CD4-positive, alpha-beta T cell treated with Interleukin-6 for 4 hours (primary cell): Measurements from ENCODE around the gene E2F4.

Experiments used
- DNase-seq: peaks from one replicate; pipeline ENCODE4 v3.0.0-alpha.2; 2020; ENCODE audit warnings: mixed read lengths

The E2F4 gene

GRCh38 chr16:67174706-67175231 is 17.2 kb upstream of the E2F4 start:
- no peak for DNase-seq

- no peak for DNase-seq
Measured at GRCh38 chr16:67176662-67177061, 15.3 kb upstream of the E2F4 start.

GRCh38 chr16:67177743-67178699 is 13.9 kb upstream of the E2F4 start:
- DNase-seq = peak; percentile 73

GRCh38 chr16:67179421-67180080 is 12.4 kb upstream of the E2F4 start:
- DNase-seq = no peak

- DNase-seq = no peak
Measured at GRCh38 chr16:67180166-67180565, 11.8 kb upstream of the E2F4 start.

GRCh38 chr16:67181346-67181745 is 10.6 kb upstream of the E2F4 start:
- no peak for DNase-seq

GRCh38 chr16:67182288-67182687 is 9.7 kb upstream of the E2F4 start:
- DNase-seq = no peak

- DNase-seq = no peak
Measured at GRCh38 chr16:67183284-67183626, 8.7 kb upstream of the E2F4 start.

GRCh38 chr16:67183627-67184452 is 8.1 kb upstream of the E2F4 start, which contains the start of gene MATCAP1:
MATCAP1 (minus strand) TSS chr16:67183963; CDS start chr16:67180610, 3,353 bp downstream.
- DNase-seq = peak; percentile 96

GRCh38 chr16:67184453-67184994 is 7.4 kb upstream of the E2F4 start:
- DNase-seq = no peak

GRCh38 chr16:67184995-67185650 is 6.8 kb upstream of the E2F4 start:
- peak; percentile 87 for DNase-seq

GRCh38 chr16:67185651-67186134 is 6.3 kb upstream of the E2F4 start:
- no peak for DNase-seq

GRCh38 chr16:67186550-67186950 is 5.4 kb upstream of the E2F4 start:
- DNase-seq = no peak

- DNase-seq = no peak
Measured at GRCh38 chr16:67187175-67187890, 4.6 kb upstream of the E2F4 start.

GRCh38 chr16:67188323-67188722 is 3.6 kb upstream of the E2F4 start:
- no peak for DNase-seq

- no peak for DNase-seq
Measured at GRCh38 chr16:67188798-67189197, 3.2 kb upstream of the E2F4 start.

GRCh38 chr16:67190041-67190440 is 1.9 kb upstream of the E2F4 start, which contains the start of gene EXOC3L1:
EXOC3L1 (minus strand) TSS chr16:67190136; CDS start chr16:67189676, 460 bp downstream.
- DNase-seq = no peak

- no peak for DNase-seq
Measured at GRCh38 chr16:67190448-67191399, 1.2 kb upstream of the E2F4 start.

GRCh38 chr16:67191411-67191994 is 452 bp upstream of the E2F4 start:
- DNase-seq = no peak
